Effector memory CD4-positive, alpha-beta T cell (primary cell): ENCODE data around the gene IRF2.

Experiments
- DNase-seq, 3 donors: peaks; one replicate each; pipeline ENCODE4 v3.0.0-alpha.2; 2020
- H3K27ac ChIP-seq: 2 replicates; pipeline ENCODE4 v1.7.0; 2013; ENCODE audit warnings: mild to moderate bottlenecking, low read length, moderate library complexity; ENCODE audit not compliant: insufficient read depth, poor library complexity, severe bottlenecking
- H3K27me3 ChIP-seq: replicated peaks from 2 replicates; pipeline ENCODE4 v1.7.0; 2013; ENCODE audit warnings: mild to moderate bottlenecking, low read length; ENCODE audit not compliant: insufficient read depth, control insufficient read depth, poor library complexity, severe bottlenecking
- H3K36me3 ChIP-seq: 2 replicates; pipeline ENCODE4 v1.7.0; 2013; ENCODE audit warnings: mild to moderate bottlenecking, low read length, moderate library complexity; ENCODE audit not compliant: control insufficient read depth, insufficient read depth
- H3K4me1 ChIP-seq: 2 replicates; pipeline ENCODE4 v1.7.0; 2013; ENCODE audit warnings: low read length, mild to moderate bottlenecking; ENCODE audit not compliant: control insufficient read depth, insufficient read depth, poor library complexity, severe bottlenecking
- H3K4me3 ChIP-seq: 2 replicates; pipeline ENCODE4 v1.7.0; 2013; ENCODE audit warnings: low read length, low read depth, mild to moderate bottlenecking; ENCODE audit not compliant: insufficient read depth, poor library complexity, severe bottlenecking
- H3K9me3 ChIP-seq: 2 replicates; pipeline ENCODE4 v1.7.0; 2013; ENCODE audit warnings: mild to moderate bottlenecking, low read length, moderate library complexity; ENCODE audit not compliant: control insufficient read depth

The IRF2 gene

DNA sequence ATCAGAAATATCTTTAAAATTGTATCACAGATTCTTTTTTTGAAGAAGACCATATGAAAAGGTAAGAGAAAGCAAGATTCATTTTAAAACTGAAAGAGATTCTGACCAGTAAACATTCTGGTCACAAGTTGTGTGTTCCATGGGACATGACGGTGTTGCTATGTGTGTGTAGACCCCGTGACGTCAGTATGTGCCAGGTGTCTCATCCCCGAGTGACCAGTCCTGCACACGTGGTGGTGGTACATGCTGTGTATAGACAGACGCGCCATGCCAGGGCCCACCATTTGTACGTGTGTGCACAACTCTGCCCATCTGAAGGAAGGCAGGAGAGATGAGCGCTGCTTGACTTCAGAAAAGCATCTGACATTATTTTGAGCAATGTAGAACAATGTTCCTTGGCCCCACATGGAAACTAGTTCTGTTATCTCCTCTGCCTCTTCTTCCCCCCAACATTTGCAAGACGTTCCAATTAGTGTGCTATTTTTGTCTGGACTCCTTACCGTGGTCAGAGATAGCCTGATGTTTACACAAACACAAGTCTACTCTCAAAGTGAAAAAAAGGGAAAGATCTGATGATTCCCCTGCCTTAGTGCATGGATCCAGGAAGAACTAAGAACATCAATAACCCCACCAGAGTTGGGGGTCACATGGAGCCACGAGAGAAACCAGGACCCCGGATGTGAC is 51.2 kb downstream of the IRF2 start:
- H3K4me3 ChIP-seq, result no peak overlapping the region

DNA sequence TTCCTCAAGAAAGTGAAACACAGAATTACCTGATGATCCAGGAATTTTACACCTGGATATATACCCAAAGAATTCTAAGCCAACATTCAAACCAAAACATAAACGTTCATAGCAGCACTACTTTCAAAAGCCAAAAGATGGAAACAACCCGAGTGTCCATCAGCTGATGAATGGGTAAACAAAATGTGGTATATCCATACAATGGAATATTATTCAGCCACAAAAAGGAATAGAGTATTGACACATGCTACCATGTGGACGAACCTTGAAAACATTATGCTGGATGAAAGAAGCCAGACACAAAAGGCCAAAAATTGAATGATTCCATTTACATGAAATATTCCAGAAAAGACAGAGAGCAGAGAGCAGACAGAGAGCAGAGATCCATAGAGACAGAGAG is 52.0 kb downstream of the IRF2 start:
- Histone ChIP-seq H3K9me3 (no peaks in the 10 kb centered on the region), H3K4me1 (peaks cover 25% of the 10 kb centered on the region), H3K27ac (peak overlapping the region; percentile 52), H3K27me3 (no peaks in the 10 kb centered on the region), H3K36me3 (peaks cover 14% of the 10 kb centered on the region), H3K4me3 (no peak overlapping the region)
- no peak for DNase-seq

More for the DNA sequence above, 51.2 kb downstream of the IRF2 start:
- Histone ChIP-seq H3K9me3 (no peaks in the 10 kb centered on the region), H3K4me1 (peaks cover 20% of the 10 kb centered on the region), H3K27ac (no peak overlapping the region), H3K27me3 (no peaks in the 10 kb centered on the region), H3K36me3 (peaks cover 21% of the 10 kb centered on the region)
- DNase-seq, result no peak

DNA sequence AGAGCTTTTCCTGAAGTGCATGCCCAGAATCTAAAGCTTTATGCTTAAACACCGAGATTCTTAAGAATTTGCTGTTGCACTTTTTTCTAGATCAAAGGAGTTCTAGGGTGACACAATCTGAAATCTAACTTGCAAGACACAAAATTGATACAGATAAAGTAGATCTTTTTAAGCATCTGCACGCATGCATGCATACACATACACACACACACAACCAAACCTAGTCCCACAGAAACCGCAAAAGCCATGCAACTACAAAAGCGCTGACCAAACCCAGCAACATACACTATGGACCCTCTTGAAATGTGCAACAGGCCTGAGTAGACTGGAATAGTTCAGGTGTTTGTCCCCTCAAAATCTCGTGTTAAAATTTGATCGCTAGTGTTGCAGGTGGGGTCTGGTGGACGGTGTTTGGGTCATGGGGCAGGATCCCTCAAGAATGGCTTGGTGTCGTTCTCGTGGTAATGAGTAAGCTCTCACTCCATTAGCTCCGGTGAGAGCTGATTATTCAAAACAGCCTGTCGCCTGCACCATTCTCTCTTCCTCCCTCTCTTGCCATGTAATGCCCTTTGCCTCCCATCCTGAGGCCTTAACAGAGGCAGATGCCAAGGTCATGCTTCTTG is 52.7 kb downstream of the IRF2 start:
- Histone ChIP-seq H3K36me3 (peaks cover 10% of the 10 kb centered on the region), H3K9me3 (no peaks in the 10 kb centered on the region), H3K27ac (peak overlapping the region; percentile 61), H3K4me3 (no peak overlapping the region), H3K4me1 (peaks cover 26% of the 10 kb centered on the region), H3K27me3 (no peaks in the 10 kb centered on the region)
- DNase-seq, result no peak

- no peak for DNase-seq
- H3K9me3 ChIP-seq, result no peaks in the 10 kb centered on the region
- H3K4me3 ChIP-seq, result no peak overlapping the region
- H3K36me3 ChIP-seq, result peaks cover 5% of the 10 kb centered on the region
- H3K27ac ChIP-seq, result peak overlapping the region; percentile 61
- peaks cover 30% of the 10 kb centered on the region for H3K4me1 ChIP-seq
- no peaks in the 10 kb centered on the region for H3K27me3 ChIP-seq
These were observed 53.4 kb downstream of the IRF2 start for GRCh38 chr4:184420881-184421416.

DNA sequence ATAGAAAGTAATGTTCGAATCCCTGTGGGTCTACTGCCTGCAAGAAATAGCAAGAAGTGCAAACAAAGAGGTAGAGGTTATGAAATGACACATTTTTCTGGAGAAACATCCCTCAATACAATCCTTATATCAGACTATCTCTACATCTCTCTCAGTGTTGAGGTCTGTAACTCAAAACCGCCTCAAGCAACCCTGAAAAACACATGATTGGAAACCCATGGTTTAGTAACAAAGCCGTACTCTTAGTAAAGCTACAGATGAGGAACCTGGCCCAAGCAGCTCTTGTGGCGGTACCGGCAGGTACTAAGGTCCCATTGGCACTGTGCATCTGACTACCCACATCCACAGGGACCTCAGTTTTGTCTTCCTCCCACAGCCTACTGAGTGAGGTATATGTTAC is 53.9 kb downstream of the IRF2 start:
- Histone ChIP-seq H3K9me3 (no peaks in the 10 kb centered on the region), H3K4me1 (peaks cover 30% of the 10 kb centered on the region), H3K4me3 (peak overlapping the region; percentile 5), H3K27ac (peak overlapping the region; percentile 61), H3K27me3 (no peaks in the 10 kb centered on the region), H3K36me3 (peaks cover 6% of the 10 kb centered on the region)
- no peak for DNase-seq

DNA sequence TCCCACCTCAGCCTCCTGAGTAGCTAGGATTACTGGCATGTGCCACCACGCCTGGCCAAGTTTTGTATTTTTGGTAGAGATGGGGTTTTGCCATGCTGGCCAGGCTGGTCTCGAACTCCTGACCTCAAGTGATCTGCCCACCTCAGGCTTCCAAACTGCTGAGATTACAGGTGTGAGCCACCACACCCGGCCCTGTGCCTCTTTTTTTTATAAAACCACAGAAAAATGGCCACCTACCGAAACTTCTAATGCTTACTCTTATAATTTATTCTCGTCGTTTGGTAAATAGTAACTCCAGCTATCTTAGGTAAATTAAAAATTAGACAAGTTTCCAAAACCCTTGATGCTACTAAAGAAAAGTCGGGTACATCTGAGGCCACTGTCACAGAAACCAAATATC is 54.4 kb downstream of the IRF2 start:
- peaks cover 30% of the 10 kb centered on the region for H3K4me1 ChIP-seq
- no peak for DNase-seq
- peak overlapping the region; percentile 61 for H3K27ac ChIP-seq
- no peaks in the 10 kb centered on the region for H3K9me3 ChIP-seq
- peak overlapping the region; percentile 5 for H3K4me3 ChIP-seq
- no peaks in the 10 kb centered on the region for H3K27me3 ChIP-seq
- H3K36me3 ChIP-seq, result peaks cover 7% of the 10 kb centered on the region

DNA sequence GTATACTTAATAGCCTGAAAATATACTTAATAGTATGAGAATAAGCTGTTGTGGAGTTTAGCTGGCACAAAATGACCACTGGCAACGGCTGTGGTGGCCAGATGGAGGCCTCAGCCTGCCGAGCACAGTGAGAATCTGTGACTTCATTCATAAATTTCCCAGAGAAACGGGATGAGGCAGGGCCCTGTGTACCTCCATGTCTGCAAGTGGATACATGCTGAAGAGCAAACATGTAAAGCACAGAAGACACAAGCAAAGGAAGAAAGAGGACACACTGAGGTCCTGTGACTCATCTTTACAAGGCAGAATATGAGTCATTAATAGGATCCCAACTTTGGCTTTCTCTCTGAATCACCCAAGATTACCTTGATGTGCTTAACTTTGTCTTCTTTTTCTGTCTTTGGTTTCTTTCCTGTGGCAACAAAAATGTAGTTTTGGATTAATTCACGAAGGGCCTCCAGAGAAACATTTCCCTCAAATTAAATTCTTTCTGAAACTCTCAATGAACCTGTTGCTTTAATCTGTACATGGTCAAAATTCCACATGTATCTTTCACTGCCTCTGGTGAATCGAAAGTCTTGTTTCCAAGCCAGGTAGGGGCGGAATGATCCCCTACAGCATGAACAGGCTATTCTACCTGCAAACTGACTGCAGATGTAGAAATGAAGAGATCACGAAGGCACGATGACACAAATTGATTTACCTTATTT is 56.4 kb downstream of the IRF2 start:
- H3K4me3 ChIP-seq, result peak overlapping the region; percentile 55
- H3K9me3 ChIP-seq, result no peaks in the 10 kb centered on the region
- H3K27me3 ChIP-seq, result no peaks in the 10 kb centered on the region
- H3K36me3 ChIP-seq, result peaks cover 7% of the 10 kb centered on the region
- peak overlapping the region; percentile 74 for H3K27ac ChIP-seq
- DNase-seq, result no peak
- H3K4me1 ChIP-seq, result peaks cover 34% of the 10 kb centered on the region

GRCh38 chr4:184416913-184417734 is 57.2 kb downstream of the IRF2 start:
- H3K27ac ChIP-seq, result peak overlapping the region; percentile 74
- peaks cover 34% of the 10 kb centered on the region for H3K4me1 ChIP-seq
- no peaks in the 10 kb centered on the region for H3K9me3 ChIP-seq
- no peaks in the 10 kb centered on the region for H3K27me3 ChIP-seq
- H3K36me3 ChIP-seq, result peaks cover 7% of the 10 kb centered on the region
- peak in 2 of 3 donors; percentile 7 to 30 for DNase-seq
- H3K4me3 ChIP-seq, result peak overlapping the region; percentile 55

- H3K4me1 ChIP-seq, result peaks cover 23% of the 10 kb centered on the region
- H3K4me3 ChIP-seq, result no peak overlapping the region
- peaks cover 10% of the 10 kb centered on the region for H3K36me3 ChIP-seq
- H3K27ac ChIP-seq, result no peak overlapping the region
- no peak for DNase-seq
- H3K9me3 ChIP-seq, result no peaks in the 10 kb centered on the region
- H3K27me3 ChIP-seq, result no peaks in the 10 kb centered on the region
These were observed 59.3 kb downstream of the IRF2 start for GRCh38 chr4:184415071-184415470.
